Measurements from ENCODE around the gene TRAP1.

TRAP1 gene

GRCh38 chr16:3706253-3707012 is 10.9 kb downstream of the TRAP1 start:
- no peak for DNase-seq

GRCh38 chr16:3702082-3702481 is 15.2 kb downstream of the TRAP1 start:
- DNase-seq: no peak

GRCh38 chr16:3701531-3701930 is 15.8 kb downstream of the TRAP1 start:
- DNase-seq: no peak

- DNase-seq: no peak
These were observed 18.4 kb downstream of the TRAP1 start for GRCh38 chr16:3698941-3699340.

- no peak for DNase-seq
These were observed 20.7 kb downstream of the TRAP1 start for GRCh38 chr16:3696425-3697218.

GRCh38 chr16:3695610-3696369 is 21.5 kb downstream of the TRAP1 start:
- no peak for DNase-seq

- no peak for DNase-seq
These were observed 23.3 kb downstream of the TRAP1 start for GRCh38 chr16:3694051-3694450.

GRCh38 chr16:3691761-3692160 is 25.6 kb downstream of the TRAP1 start:
- DNase-seq: no peak

GRCh38 chr16:3690980-3691720 is 26.2 kb downstream of the TRAP1 start:
- no peak for DNase-seq

GRCh38 chr16:3690470-3690928 is 26.8 kb downstream of the TRAP1 start:
- DNase-seq: peak; percentile 54

GRCh38 chr16:3689731-3690130 is 27.6 kb downstream of the TRAP1 start:
- no peak for DNase-seq

GRCh38 chr16:3687792-3688191 is 29.5 kb downstream of the TRAP1 start:
- DNase-seq: no peak

- DNase-seq: no peak
These were observed 30.3 kb downstream of the TRAP1 start for GRCh38 chr16:3687021-3687420.

GRCh38 chr16:3681206-3681605 is 36.1 kb downstream of the TRAP1 start:
- no peak for DNase-seq

GRCh38 chr16:3677994-3678393 is 39.3 kb downstream of the TRAP1 start:
- DNase-seq: no peak

- DNase-seq: no peak
These were observed 41.7 kb downstream of the TRAP1 start for GRCh38 chr16:3675601-3676130.

- DNase-seq: no peak
These were observed 42.6 kb downstream of the TRAP1 start for GRCh38 chr16:3674513-3675295.

- DNase-seq: no peak
These were observed 43.5 kb downstream of the TRAP1 start for GRCh38 chr16:3673676-3674377.

GRCh38 chr16:3673201-3673600 is 44.1 kb downstream of the TRAP1 start:
- no peak for DNase-seq

- no peak for DNase-seq
These were observed 44.7 kb downstream of the TRAP1 start for GRCh38 chr16:3672571-3673041.

GRCh38 chr16:3671424-3671823 is 45.9 kb downstream of the TRAP1 start:
- DNase-seq: no peak
